GM12878 (cell line): ENCODE data around the gene RNF152. TPM values are rescaled to one million over a fixed set of nuclear protein-coding genes. Genes with fewer than 3 reads are reported as not detected.

Experiments
- ATAC-seq: fragments of 200-7000 bp; cut with Tn5 transposase; 3 replicates; pipeline ENCODE4 v1.9.1; 2020; ENCODE audit warnings: mild to moderate bottlenecking, moderate library complexity
- BruUV-seq: library from RNA; stranded (reverse); fragments of 400-500 nt; replicated peaks from 2 replicates; lab custom pipeline; 2021; lab: Mats Ljungman, UMichigan
- CTCF ChIA-PET: fragments of 300-600 bp; sonication (Branson Sonifier 250); formaldehyde crosslinking; extraction: SDS; loops from one replicate; lab custom pipeline; 2021; ENCODE audit warnings: inconsistent platforms; lab: Yijun Ruan, JAX
- POLR2A ChIA-PET: fragments of 350-600 bp; formaldehyde crosslinking; extraction: SDS; loops from one replicate; lab custom pipeline; 2021; ENCODE audit warnings: inconsistent platforms; lab: Charles Lee
- RAD21 ChIA-PET: fragments of 300-600 bp; sonication (Branson Sonifier 250); formaldehyde crosslinking; loops from one replicate; lab custom pipeline; 2023; ENCODE audit warnings: antibody characterized with exemption; ENCODE audit not compliant: unreplicated experiment; lab: Charles Lee
- SMC1A ChIA-PET: fragments of 300-600 bp; sonication (Branson Sonifier 250); formaldehyde crosslinking; loops from one replicate; lab custom pipeline; 2023; ENCODE audit not compliant: unreplicated experiment, uncharacterized antibody; lab: Charles Lee
- DNase-seq: peaks from one replicate; pipeline ENCODE4 v3.0.0-alpha.2; 2011; ENCODE audit warnings: low read depth, low spot score
- FAIRE-seq: peaks from 3 replicates; lab custom pipeline; 2011; peaks lifted over from hg19 to GRCh38; lab: Jason Lieb, UNC
- H2AFZ ChIP-seq: 2 replicates; pipeline ENCODE4 v1.6.0; 2011; ENCODE audit warnings: low read depth, low read length, control low read depth; ENCODE audit not compliant: control insufficient read depth
- H3K27ac ChIP-seq: 2 replicates; pipeline ENCODE4 v1.5.1; 2011; ENCODE audit warnings: control low read depth; ENCODE audit not compliant: control insufficient read depth, insufficient read depth
- H3K27me3 ChIP-seq, 2 experiments: replicated peaks in 1 of 2; 2 replicates each; pipeline versions ENCODE4 v1.6.0 to v1.6.1; 2011; ENCODE audit warnings: low read length in 1 of 2; ENCODE audit not compliant: control insufficient read depth in 2 of 2, insufficient read depth in 2 of 2
- H3K36me3 ChIP-seq, 2 experiments: 2 replicates each; pipeline ENCODE4 v1.5.1; 2011; ENCODE audit warnings: low read length in 1 of 2; ENCODE audit not compliant: control insufficient read depth in 2 of 2, insufficient read depth in 2 of 2
- H3K4me1 ChIP-seq: 2 replicates; pipeline ENCODE4 v1.6.1; 2011; ENCODE audit warnings: mild to moderate bottlenecking, low read length, moderate library complexity, mixed read lengths; ENCODE audit not compliant: control insufficient read depth, insufficient read depth
- H3K4me2 ChIP-seq: 2 replicates; pipeline ENCODE4 v1.6.0; 2011; ENCODE audit warnings: control low read depth; ENCODE audit not compliant: control insufficient read depth, insufficient read depth
- H3K4me3 ChIP-seq: fragments of 200-600 bp; sonication (generic); 2 replicates; pipeline ENCODE4 v1.5.1; 2016
- H3K79me2 ChIP-seq: 2 replicates; pipeline ENCODE4 v1.6.0; 2011; ENCODE audit warnings: low read length; ENCODE audit not compliant: control insufficient read depth, insufficient read depth
- H3K9ac ChIP-seq: 2 replicates; pipeline ENCODE4 v1.8.0; 2011; ENCODE audit warnings: low read length, control low read depth, mixed read lengths; ENCODE audit not compliant: control insufficient read depth, insufficient read depth
- H3K9me3 ChIP-seq: replicated peaks from 3 replicates; pipeline ENCODE4 v1.5.1; 2011; ENCODE audit warnings: mild to moderate bottlenecking, low read length; ENCODE audit not compliant: control insufficient read depth, insufficient read depth
- H4K20me1 ChIP-seq: 2 replicates; pipeline ENCODE4 v1.6.0; 2011; ENCODE audit not compliant: control insufficient read depth, insufficient read depth
- GABPA ChIP-seq: IDR thresholded peaks from 2 replicates; pipeline ENCODE4 v1.6.1; 2014; ENCODE audit warnings: antibody characterized with exemption, low read depth, mild to moderate bottlenecking, inconsistent platforms
- KAT2A ChIP-seq: conservative IDR thresholded peaks from 2 replicates; pipeline ENCODE4 v1.6.1; 2011; ENCODE audit warnings: low read depth, low read length; ENCODE audit not compliant: control insufficient read depth
- MXI1 ChIP-seq: fragments of 150-350 bp; IDR thresholded peaks from 2 replicates; pipeline ENCODE4 v1.6.1; 2011; ENCODE audit warnings: low read depth, mild to moderate bottlenecking, inconsistent platforms, low read length, improper control_type of control experiment
- NRF1 ChIP-seq: conservative IDR thresholded peaks from 2 replicates; pipeline ENCODE4 v1.6.1; 2011; ENCODE audit warnings: mild to moderate bottlenecking, low read depth, low read length, improper control_type of control experiment
- SUZ12 ChIP-seq: fragments of 200-600 bp; sonication (generic); IDR thresholded peaks from one replicate; pipeline ENCODE4 v1.6.1; 2018; ENCODE audit warnings: antibody characterized with exemption, mild to moderate bottlenecking; ENCODE audit not compliant: unreplicated experiment
- TBL1XR1 ChIP-seq: IDR thresholded peaks from 2 replicates; pipeline ENCODE4 v1.6.1; 2012; ENCODE audit warnings: low read depth, low read length, improper control_type of control experiment
- whole genome bisulfite sequencing: methylation state at CpG from one replicate; pipeline ENCODE4 v1.1.6; 2016; ENCODE audit warnings: low lambda C conversion rate; ENCODE audit not compliant: insufficient replicate concordance, insufficient coverage; ENCODE audit errors: missing lambda C conversion rate; 5-methylcytosine and 5-hydroxymethylcytosine counted together
- in situ Hi-C: fragments of 300-500 bp; cut with MboI; formaldehyde crosslinking; loops from 9 replicates; pipeline ENCODE4 v1.14.3; 2018; ENCODE audit warnings: mixed read lengths
- intact Hi-C: fragments of 100-400 bp; cut with micrococcal nuclease; formaldehyde crosslinking; loops from one replicate; pipeline ENCODE4 v1.14.2; 2022; ENCODE audit not compliant: unreplicated experiment
- polyA plus RNA-seq, 11 experiments: library from polyadenylated mRNA; depleted of rRNA in 4 of 11; unstranded in 6 of 11; stranded (reverse) in 5 of 11; fragments of >200 nt; fragmentation: Nextera tagmentation in 4 of 11; fragmentation: Illumina TruSeq in 1 of 11; extraction: Ambion mirVana in 4 of 11; extraction: Trizol in 1 of 11; gene quantifications; 1 replicate in 1 of 11; 2 replicates in 10 of 11; pipeline versions ENCODE4 v1.2.1 to v1.2.3, GENCODE V29; 2011 to 2016; ENCODE audit warnings: inconsistent platforms in 2 of 11, missing spikeins in 2 of 11, low read depth in 1 of 11
- total RNA-seq, 4 experiments: library from RNA; depleted of rRNA in 3 of 4; stranded (reverse); fragments of >200 nt in 3 of 4; fragmentation: Illumina TruSeq in 1 of 4; extraction: Trizol in 1 of 4; gene quantifications; 2 replicates each; pipeline versions ENCODE4 v1.2.1 to v1.2.3, GENCODE V29; 2013 to 2021
- TF ChIP-seq, protein P1 (sequence below): fragments of 450-650 bp; formaldehyde crosslinking; IDR thresholded peaks from 2 replicates; pipeline ENCODE4 v1.5.0; 2022; ENCODE audit warnings: mild to moderate bottlenecking, missing genetic modification characterization
- TF ChIP-seq, protein P2 (sequence below): fragments of 450-650 bp; conservative IDR thresholded peaks from 2 replicates; pipeline ENCODE4 v1.6.1; 2017; ENCODE audit warnings: mild to moderate bottlenecking, moderate library complexity
- TF ChIP-seq, protein P3 (sequence below): IDR thresholded peaks from 2 replicates; pipeline ENCODE4 v1.6.1; 2011; ENCODE audit warnings: low read depth, low read length, improper control_type of control experiment, borderline replicate concordance

The RNF152 gene
- total and polyA plus RNA-seq, 10 of the 15 experiments (the other 5 are each of a cell fraction or from before 2014, with no cell fraction given): under 0.01 to 0.07 (median 0.03) TPM; not detected in 7

DNA sequence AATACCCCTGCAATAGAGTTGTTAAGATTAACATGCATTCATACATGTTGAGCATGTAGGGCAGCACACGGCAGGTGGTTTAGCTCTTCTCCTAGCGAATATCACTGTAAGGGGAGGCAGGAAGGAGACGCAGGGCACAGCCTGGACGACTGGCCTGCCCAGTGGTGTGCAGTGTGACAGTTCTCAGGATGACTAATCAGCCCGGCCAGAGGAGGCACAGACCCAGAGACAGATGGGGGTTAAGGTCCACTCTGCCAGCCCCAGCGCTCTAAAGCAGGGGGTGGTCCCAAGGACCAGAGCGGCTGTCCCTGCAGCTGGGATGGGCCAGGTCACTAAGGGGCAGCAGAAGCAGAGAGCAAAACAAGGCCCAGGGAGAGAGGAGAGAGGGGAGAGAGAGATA is 63.7 kb downstream of the RNF152 start:
- no peak overlapping the region for H2AFZ ChIP-seq

More for the DNA sequence above, 63.7 kb downstream of the RNF152 start:
- no peak overlapping the region for H3K9ac ChIP-seq
- in situ Hi-C loops (no loop called here), intact Hi-C loops (no loop called here)
- TF ChIP-seq, protein P1, sequence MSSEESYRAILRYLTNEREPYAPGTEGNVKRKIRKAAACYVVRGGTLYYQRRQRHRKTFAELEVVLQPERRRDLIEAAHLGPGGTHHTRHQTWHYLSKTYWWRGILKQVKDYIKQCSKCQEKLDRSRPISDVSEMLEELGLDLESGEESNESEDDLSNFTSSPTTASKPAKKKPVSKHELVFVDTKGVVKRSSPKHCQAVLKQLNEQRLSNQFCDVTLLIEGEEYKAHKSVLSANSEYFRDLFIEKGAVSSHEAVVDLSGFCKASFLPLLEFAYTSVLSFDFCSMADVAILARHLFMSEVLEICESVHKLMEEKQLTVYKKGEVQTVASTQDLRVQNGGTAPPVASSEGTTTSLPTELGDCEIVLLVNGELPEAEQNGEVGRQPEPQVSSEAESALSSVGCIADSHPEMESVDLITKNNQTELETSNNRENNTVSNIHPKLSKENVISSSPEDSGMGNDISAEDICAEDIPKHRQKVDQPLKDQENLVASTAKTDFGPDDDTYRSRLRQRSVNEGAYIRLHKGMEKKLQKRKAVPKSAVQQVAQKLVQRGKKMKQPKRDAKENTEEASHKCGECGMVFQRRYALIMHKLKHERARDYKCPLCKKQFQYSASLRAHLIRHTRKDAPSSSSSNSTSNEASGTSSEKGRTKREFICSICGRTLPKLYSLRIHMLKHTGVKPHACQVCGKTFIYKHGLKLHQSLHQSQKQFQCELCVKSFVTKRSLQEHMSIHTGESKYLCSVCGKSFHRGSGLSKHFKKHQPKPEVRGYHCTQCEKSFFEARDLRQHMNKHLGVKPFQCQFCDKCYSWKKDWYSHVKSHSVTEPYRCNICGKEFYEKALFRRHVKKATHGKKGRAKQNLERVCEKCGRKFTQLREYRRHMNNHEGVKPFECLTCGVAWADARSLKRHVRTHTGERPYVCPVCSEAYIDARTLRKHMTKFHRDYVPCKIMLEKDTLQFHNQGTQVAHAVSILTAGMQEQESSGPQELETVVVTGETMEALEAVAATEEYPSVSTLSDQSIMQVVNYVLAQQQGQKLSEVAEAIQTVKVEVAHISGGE (CRISPR knock-in tag): no peak
- TF ChIP-seq NRF1 (no peak), MXI1 (no peak), SUZ12 (no peak), TBL1XR1 (no peak), GABPA (no peak), KAT2A (no peak)
- TF ChIP-seq, protein P2, sequence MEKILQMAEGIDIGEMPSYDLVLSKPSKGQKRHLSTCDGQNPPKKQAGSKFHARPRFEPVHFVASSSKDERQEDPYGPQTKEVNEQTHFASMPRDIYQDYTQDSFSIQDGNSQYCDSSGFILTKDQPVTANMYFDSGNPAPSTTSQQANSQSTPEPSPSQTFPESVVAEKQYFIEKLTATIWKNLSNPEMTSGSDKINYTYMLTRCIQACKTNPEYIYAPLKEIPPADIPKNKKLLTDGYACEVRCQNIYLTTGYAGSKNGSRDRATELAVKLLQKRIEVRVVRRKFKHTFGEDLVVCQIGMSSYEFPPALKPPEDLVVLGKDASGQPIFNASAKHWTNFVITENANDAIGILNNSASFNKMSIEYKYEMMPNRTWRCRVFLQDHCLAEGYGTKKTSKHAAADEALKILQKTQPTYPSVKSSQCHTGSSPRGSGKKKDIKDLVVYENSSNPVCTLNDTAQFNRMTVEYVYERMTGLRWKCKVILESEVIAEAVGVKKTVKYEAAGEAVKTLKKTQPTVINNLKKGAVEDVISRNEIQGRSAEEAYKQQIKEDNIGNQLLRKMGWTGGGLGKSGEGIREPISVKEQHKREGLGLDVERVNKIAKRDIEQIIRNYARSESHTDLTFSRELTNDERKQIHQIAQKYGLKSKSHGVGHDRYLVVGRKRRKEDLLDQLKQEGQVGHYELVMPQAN: no peak
- TF ChIP-seq, protein P3, sequence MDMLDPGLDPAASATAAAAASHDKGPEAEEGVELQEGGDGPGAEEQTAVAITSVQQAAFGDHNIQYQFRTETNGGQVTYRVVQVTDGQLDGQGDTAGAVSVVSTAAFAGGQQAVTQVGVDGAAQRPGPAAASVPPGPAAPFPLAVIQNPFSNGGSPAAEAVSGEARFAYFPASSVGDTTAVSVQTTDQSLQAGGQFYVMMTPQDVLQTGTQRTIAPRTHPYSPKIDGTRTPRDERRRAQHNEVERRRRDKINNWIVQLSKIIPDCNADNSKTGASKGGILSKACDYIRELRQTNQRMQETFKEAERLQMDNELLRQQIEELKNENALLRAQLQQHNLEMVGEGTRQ: no peak
- H3K79me2 ChIP-seq: no peaks in the 10 kb centered on the region
- RAD21 ChIA-PET: no interaction called here
- SMC1A ChIA-PET: no interaction called here
- WGBS: 47% methylated on average over 7 of the region's 7 CpGs
- no peaks in the 10 kb centered on the region for H3K4me1 ChIP-seq
- DNase-seq (no peak), ATAC-seq (peak; percentile 20; the same call in 1 of the 3 replicates), FAIRE-seq (no peak)
- no peak overlapping the region for H3K27ac ChIP-seq
- H3K36me3 ChIP-seq: no peaks in the 10 kb centered on the region
- POLR2A ChIA-PET: no interaction called here
- H3K9me3 ChIP-seq: no peaks in the 10 kb centered on the region
- no peaks in the 10 kb centered on the region for H3K27me3 ChIP-seq
- BruUV-seq: no TSS peak
- no peak overlapping the region for H3K4me3 ChIP-seq
- H3K4me2 ChIP-seq: no peak overlapping the region
- CTCF ChIA-PET: no interaction called here
- H4K20me1 ChIP-seq: no peaks in the 10 kb centered on the region
